T-helper 2 cell treated with Interferon-gamma antibody and Interleukin-4, amounts not matched to agents 5 μg/mL and 100 μg/mL, for 36 hours (primary cell): ENCODE measurements around the gene MAP3K4.
A peak's percentile ranks its signal among the peaks of the same experiment; 100 is the strongest.

ENCODE experiments used
- DNase-seq: peaks from one replicate; pipeline ENCODE4 v3.0.0; 2021; ENCODE audit warnings: low spot score
- H3K27ac Mint-ChIP-seq: one replicate; pipeline ENCODE4 v1.8.0; 2021; ENCODE audit warnings: mild to moderate bottlenecking, mixed read lengths
- H3K27me3 Mint-ChIP-seq: one replicate; pipeline ENCODE4 v1.8.0; 2021; ENCODE audit warnings: low read depth, mixed read lengths
- H3K36me3 Mint-ChIP-seq: one replicate; pipeline ENCODE4 v1.8.0; 2021; ENCODE audit warnings: low read depth, mixed read lengths
- H3K4me1 Mint-ChIP-seq: one replicate; pipeline ENCODE4 v1.8.0; 2021; ENCODE audit warnings: low read depth, mixed read lengths
- H3K4me3 Mint-ChIP-seq: one replicate; pipeline ENCODE4 v1.8.0; 2022; ENCODE audit warnings: mild to moderate bottlenecking, moderate library complexity, mixed read lengths
- H3K9me3 Mint-ChIP-seq: one replicate; pipeline ENCODE4 v1.8.0; 2021; ENCODE audit warnings: mixed read lengths

MAP3K4 gene, protein sequence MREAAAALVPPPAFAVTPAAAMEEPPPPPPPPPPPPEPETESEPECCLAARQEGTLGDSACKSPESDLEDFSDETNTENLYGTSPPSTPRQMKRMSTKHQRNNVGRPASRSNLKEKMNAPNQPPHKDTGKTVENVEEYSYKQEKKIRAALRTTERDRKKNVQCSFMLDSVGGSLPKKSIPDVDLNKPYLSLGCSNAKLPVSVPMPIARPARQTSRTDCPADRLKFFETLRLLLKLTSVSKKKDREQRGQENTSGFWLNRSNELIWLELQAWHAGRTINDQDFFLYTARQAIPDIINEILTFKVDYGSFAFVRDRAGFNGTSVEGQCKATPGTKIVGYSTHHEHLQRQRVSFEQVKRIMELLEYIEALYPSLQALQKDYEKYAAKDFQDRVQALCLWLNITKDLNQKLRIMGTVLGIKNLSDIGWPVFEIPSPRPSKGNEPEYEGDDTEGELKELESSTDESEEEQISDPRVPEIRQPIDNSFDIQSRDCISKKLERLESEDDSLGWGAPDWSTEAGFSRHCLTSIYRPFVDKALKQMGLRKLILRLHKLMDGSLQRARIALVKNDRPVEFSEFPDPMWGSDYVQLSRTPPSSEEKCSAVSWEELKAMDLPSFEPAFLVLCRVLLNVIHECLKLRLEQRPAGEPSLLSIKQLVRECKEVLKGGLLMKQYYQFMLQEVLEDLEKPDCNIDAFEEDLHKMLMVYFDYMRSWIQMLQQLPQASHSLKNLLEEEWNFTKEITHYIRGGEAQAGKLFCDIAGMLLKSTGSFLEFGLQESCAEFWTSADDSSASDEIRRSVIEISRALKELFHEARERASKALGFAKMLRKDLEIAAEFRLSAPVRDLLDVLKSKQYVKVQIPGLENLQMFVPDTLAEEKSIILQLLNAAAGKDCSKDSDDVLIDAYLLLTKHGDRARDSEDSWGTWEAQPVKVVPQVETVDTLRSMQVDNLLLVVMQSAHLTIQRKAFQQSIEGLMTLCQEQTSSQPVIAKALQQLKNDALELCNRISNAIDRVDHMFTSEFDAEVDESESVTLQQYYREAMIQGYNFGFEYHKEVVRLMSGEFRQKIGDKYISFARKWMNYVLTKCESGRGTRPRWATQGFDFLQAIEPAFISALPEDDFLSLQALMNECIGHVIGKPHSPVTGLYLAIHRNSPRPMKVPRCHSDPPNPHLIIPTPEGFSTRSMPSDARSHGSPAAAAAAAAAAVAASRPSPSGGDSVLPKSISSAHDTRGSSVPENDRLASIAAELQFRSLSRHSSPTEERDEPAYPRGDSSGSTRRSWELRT (N-terminal part only)

GRCh38 chr6:160991406-160992060, at the start of gene MAP3K4:
TSS of gene MAP3K4 (plus strand) at chr6:160991769. CDS start at chr6:160991932, 163 bp downstream.
- Mint-ChIP-seq H3K36me3 (peaks cover 7% of the 10 kb centered on the region), H3K4me3 (peak within 1 kb of the TSS; percentile 99), H3K27me3 (peaks cover 31% of the 10 kb centered on the region), H3K27ac (peak within 1 kb of the TSS; percentile 94), H3K4me1 (peaks cover 17% of the 10 kb centered on the region), H3K9me3 (no peaks in the 10 kb centered on the region)
- peak; percentile 84 for DNase-seq

DNA sequence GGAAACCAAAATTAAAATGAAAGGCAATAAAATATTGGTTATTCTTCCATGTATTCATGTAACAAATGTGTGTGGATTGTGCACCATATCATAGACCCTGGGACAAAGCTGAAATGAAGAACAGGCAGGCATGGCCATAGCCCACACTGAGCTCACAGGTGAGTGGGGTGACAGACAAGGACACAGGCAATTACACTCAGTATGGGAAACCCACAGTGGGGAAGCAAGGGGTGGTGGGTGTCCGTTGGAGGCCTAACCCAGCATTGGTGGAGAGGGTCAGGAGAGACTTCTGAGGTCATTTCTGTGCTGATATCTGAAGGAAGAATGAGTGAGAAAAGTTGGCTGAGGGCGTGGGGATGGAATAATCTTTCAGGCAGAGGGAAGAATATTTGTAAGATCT, 47.6 kb upstream of the MAP3K4 start:
- H3K4me1 Mint-ChIP-seq = no peaks in the 10 kb centered on the region
- no peak overlapping the region for H3K4me3 Mint-ChIP-seq
- peaks cover 4% of the 10 kb centered on the region for H3K27me3 Mint-ChIP-seq
- DNase-seq = no peak
- H3K27ac Mint-ChIP-seq = no peak overlapping the region
- H3K36me3 Mint-ChIP-seq = no peaks in the 10 kb centered on the region
- no peaks in the 10 kb centered on the region for H3K9me3 Mint-ChIP-seq

DNA sequence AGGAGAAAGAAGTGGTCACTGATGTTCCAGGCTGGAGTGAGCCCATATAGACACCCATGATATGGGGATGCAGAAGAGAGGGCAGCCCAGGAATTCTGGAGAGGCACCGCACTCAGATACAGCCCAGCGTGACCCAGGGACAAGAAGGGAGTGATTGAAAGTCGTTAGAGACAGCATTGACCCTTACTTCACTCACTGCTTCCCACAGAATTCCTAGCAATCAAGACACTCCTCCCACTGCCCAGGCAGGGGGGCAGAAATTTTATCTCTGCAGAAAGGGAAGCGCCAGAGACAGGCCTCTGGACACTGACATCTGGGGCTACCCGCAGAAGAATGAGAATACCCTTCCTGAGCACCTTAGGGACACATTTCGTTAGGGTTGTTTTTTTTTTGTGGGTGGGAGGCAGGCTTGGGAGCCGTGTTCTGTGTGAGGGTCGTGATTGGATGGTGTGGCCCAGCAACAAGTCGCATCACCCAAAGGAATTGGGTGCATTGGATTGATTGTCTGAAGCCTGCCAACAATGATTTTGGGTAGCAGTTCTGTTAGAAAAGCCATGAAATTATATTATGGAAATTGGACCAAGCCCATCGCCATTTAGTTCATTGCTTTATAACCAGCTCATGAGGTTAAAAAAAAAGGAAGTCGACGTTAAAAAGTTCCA, 45.9 kb upstream of the MAP3K4 start:
- no peak for DNase-seq
- peaks cover 2% of the 10 kb centered on the region for H3K4me1 Mint-ChIP-seq

GRCh38 chr6:160949531-160949930, 42.0 kb upstream of the MAP3K4 start:
- Mint-ChIP-seq H3K27ac (no peak overlapping the region), H3K4me3 (no peak overlapping the region), H3K36me3 (no peaks in the 10 kb centered on the region), H3K9me3 (no peaks in the 10 kb centered on the region), H3K27me3 (peaks cover 16% of the 10 kb centered on the region), H3K4me1 (peaks cover 2% of the 10 kb centered on the region)
- no peak for DNase-seq

More for the DNA sequence above, 45.9 kb upstream of the MAP3K4 start:
- H3K27me3 Mint-ChIP-seq = peaks cover 5% of the 10 kb centered on the region
- H3K27ac Mint-ChIP-seq = no peak overlapping the region
- no peaks in the 10 kb centered on the region for H3K9me3 Mint-ChIP-seq
- no peak overlapping the region for H3K4me3 Mint-ChIP-seq
- no peaks in the 10 kb centered on the region for H3K36me3 Mint-ChIP-seq

DNA sequence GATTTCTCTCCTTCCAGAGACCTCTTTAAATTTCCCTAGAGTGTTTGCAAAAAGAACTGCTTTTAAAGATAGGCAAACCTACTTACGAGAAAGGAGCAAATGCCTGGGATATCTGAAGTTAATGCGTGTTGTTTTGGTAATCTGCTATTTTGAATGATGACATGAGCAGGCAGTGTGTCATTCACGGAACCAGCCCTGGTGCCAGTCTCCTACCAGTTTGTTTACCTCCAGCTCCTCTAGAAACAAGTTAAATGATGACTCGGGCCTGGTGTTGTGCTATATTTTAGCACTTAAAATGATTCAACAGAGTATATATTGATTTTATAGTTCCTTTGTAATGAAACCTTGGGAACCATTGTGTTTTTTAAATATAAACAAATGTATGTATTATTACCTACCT, 41.1 kb upstream of the MAP3K4 start:
- H3K36me3 Mint-ChIP-seq = no peaks in the 10 kb centered on the region
- no peak overlapping the region for H3K27ac Mint-ChIP-seq
- peaks cover 2% of the 10 kb centered on the region for H3K4me1 Mint-ChIP-seq
- H3K4me3 Mint-ChIP-seq = no peak overlapping the region
- DNase-seq = no peak
- H3K27me3 Mint-ChIP-seq = peaks cover 16% of the 10 kb centered on the region
- H3K9me3 Mint-ChIP-seq = no peaks in the 10 kb centered on the region

- H3K4me1 Mint-ChIP-seq = peaks cover 2% of the 10 kb centered on the region
- peaks cover 16% of the 10 kb centered on the region for H3K27me3 Mint-ChIP-seq
- H3K4me3 Mint-ChIP-seq = no peak overlapping the region
- no peaks in the 10 kb centered on the region for H3K36me3 Mint-ChIP-seq
- H3K9me3 Mint-ChIP-seq = no peaks in the 10 kb centered on the region
- no peak overlapping the region for H3K27ac Mint-ChIP-seq
- DNase-seq = no peak
Observed at GRCh38 chr6:160951187-160952030, 40.2 kb upstream of the MAP3K4 start.

DNA sequence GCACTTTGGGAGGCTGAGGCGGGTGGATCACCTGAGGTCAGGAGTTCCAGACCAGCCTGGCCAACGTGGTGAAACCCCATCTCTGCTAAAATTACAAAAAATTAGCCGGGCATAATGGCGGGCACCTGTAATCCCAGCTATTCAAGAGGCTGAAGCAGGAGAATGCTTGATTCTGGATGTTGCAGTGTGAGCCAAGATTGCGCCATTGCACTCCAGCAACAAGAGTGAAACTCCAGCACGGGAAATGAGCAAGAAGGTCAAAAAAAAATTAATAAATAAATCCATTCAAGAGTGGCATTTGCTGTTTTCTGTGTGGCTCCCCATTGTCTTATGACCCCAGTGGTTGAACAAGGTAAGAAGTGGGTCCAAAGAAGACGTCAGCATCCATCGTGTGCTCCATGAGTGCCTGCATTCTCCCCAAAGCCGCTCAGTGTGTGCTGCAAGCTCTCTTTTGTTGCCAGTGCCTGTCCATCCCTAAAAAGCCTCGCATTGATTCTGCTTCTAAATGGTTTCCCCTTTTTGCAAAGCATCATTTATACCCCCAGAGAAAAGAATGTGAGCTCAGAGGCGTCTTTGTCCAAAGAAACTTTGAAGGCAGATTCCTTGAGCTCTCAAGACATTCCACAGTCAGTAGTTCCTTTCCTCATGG, 38.8 kb upstream of the MAP3K4 start:
- peaks cover 2% of the 10 kb centered on the region for H3K4me1 Mint-ChIP-seq
- H3K9me3 Mint-ChIP-seq = no peaks in the 10 kb centered on the region
- no peaks in the 10 kb centered on the region for H3K36me3 Mint-ChIP-seq
- H3K27ac Mint-ChIP-seq = no peak overlapping the region
- DNase-seq = no peak
- peaks cover 23% of the 10 kb centered on the region for H3K27me3 Mint-ChIP-seq
- no peak overlapping the region for H3K4me3 Mint-ChIP-seq

GRCh38 chr6:160955508-160956295, 35.9 kb upstream of the MAP3K4 start:
- H3K27ac Mint-ChIP-seq = no peak overlapping the region
- no peak for DNase-seq
- H3K4me3 Mint-ChIP-seq = no peak overlapping the region

GRCh38 chr6:160956300-160957035, 35.1 kb upstream of the MAP3K4 start:
- no peak for DNase-seq
- Mint-ChIP-seq H3K9me3 (no peaks in the 10 kb centered on the region), H3K4me3 (no peak overlapping the region), H3K4me1 (no peaks in the 10 kb centered on the region), H3K27ac (no peak overlapping the region), H3K27me3 (peaks cover 17% of the 10 kb centered on the region), H3K36me3 (no peaks in the 10 kb centered on the region)

More at GRCh38 chr6:160955508-160956295, 35.9 kb upstream of the MAP3K4 start:
- no peaks in the 10 kb centered on the region for H3K9me3 Mint-ChIP-seq
- H3K27me3 Mint-ChIP-seq = peaks cover 21% of the 10 kb centered on the region
- no peaks in the 10 kb centered on the region for H3K4me1 Mint-ChIP-seq
- H3K36me3 Mint-ChIP-seq = no peaks in the 10 kb centered on the region

DNA sequence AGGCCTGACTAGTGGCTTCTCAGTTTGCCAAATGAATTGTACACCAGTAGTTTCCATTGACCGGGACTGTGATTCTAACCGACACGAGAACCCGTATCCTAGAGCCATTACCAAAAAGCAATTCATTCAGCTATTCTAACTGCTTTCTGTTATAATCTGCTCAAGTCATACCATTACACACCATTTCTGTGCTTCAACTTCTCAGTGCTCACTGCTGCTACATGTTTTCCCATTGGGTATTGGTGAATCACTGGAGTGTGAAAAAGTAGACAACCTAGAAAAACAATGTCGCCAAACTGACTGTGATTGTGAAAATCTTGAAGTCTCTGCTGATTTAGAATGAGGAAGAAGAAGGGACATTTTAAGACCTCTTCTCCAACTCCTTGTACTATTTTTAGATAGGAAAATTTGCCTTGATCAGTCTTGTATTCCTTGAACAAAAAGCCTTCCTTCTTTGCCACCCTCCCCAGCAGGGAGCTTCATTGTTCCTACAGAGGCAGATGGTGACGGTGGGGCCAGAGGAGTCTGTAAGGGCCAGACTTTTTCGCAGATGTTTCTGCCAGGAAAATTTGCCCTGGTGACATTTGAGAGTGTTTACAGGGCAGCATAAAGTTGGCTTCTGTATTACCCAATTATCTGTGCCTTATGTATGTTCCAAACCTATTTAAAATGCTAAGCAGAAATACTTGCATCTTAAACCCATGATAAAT, 31.7 kb upstream of the MAP3K4 start:
- Mint-ChIP-seq H3K27me3 (peaks cover 11% of the 10 kb centered on the region), H3K4me1 (no peaks in the 10 kb centered on the region), H3K36me3 (no peaks in the 10 kb centered on the region), H3K9me3 (no peaks in the 10 kb centered on the region), H3K27ac (no peak overlapping the region), H3K4me3 (no peak overlapping the region)
- DNase-seq = no peak
